GM12873 (cell line): Measurements from ENCODE around the gene LRP1B.

Experiments
- TF ChIP-seq, protein P1 (sequence below): IDR thresholded peaks from 2 replicates; pipeline ENCODE4 v1.5.1; 2012; ENCODE audit warnings: low read depth, mild to moderate bottlenecking, moderate library complexity, low read length, control low read depth; ENCODE audit not compliant: insufficient read depth; ENCODE audit errors: missing control alignments

LRP1B gene

DNA sequence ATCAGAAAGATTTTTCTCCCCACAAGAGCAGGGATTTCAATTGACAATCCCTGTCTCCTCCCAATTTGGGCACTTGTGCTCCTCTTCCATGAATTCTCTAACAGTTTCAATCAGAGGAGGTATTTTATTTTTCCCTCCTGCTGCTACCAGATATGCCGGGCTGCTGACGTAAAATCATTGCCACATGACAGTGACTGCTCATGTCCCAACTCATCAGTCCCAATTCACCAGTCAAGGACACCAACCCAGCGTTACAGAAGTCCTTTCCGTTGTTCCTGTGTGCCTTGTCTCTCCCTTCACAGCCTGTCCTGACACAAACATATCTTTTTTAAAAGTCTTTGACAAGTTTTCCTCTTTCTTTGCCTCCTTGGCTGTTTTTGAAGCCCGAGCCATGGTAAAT is 540.2 kb downstream of the LRP1B start:
- TF ChIP-seq, protein P1, sequence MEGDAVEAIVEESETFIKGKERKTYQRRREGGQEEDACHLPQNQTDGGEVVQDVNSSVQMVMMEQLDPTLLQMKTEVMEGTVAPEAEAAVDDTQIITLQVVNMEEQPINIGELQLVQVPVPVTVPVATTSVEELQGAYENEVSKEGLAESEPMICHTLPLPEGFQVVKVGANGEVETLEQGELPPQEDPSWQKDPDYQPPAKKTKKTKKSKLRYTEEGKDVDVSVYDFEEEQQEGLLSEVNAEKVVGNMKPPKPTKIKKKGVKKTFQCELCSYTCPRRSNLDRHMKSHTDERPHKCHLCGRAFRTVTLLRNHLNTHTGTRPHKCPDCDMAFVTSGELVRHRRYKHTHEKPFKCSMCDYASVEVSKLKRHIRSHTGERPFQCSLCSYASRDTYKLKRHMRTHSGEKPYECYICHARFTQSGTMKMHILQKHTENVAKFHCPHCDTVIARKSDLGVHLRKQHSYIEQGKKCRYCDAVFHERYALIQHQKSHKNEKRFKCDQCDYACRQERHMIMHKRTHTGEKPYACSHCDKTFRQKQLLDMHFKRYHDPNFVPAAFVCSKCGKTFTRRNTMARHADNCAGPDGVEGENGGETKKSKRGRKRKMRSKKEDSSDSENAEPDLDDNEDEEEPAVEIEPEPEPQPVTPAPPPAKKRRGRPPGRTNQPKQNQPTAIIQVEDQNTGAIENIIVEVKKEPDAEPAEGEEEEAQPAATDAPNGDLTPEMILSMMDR: no peak

DNA sequence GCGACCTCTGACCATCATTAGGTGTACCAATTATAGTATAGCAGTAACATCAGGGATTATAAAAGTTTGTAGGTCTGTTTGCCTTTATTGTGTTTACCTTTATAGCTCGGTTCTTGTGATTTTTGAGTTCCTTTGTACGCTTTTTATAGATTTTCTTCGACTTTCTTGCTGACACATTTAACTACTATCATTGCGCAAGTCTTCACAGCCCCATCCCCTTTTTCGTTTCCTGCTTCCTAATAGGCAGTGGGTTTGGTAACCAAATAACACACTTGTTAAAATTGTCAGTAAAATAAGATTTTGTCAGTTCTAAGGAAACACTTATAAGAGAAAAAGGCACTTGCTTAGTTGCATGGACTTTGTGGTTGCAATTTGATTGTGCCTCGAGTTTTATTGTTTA is 541.5 kb downstream of the LRP1B start:
- TF ChIP-seq, protein P1: no peak

DNA sequence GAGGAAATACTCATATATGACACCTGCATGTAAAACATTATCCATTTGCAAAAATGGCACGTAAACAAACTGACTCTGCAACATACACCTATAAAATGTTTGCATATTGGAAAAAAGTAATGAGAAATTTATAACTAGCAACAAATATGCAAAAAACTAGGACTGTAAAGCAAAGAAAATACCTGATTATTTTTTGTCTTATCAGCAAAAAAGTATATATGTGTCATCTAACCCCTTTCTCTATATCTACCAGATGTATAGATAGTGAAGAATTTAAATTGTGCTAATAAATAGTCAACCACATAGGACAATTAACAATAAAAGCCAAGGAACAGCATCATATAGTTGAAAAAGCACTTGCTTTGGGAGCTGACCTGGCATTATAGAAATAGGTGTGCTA is 543.8 kb downstream of the LRP1B start:
- TF ChIP-seq, protein P1: no peak

GRCh38 chr2:141582213-141582612 is 548.6 kb downstream of the LRP1B start:
- TF ChIP-seq, protein P1: no peak

GRCh38 chr2:141579071-141579470 is 551.7 kb downstream of the LRP1B start:
- TF ChIP-seq, protein P1: no peak

- TF ChIP-seq, protein P1: no peak
Measured at GRCh38 chr2:141570474-141571131, 560.2 kb downstream of the LRP1B start.

- TF ChIP-seq, protein P1: no peak
Measured at GRCh38 chr2:141569941-141570340, 560.9 kb downstream of the LRP1B start.

DNA sequence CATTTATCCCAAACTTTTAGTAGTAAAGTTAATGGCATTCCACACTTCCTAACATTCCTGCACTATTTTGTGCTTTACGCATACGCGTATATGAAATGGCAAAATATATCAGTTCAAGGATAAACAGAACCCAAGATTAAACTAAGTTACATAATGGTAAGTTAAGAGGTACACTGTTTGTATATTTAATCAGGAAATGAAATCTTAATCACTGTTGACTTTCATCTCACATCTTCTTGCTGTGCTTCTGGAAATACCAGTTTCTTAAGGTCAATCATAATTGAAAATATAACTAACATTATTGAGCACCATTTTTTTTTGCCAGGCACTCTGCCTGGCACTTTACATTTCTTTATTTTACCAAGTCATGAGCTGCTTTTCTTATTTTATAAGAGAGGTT is 565.2 kb downstream of the LRP1B start:
- TF ChIP-seq, protein P1: no peak
